Keratinocyte (primary cell): ENCODE results near the gene CHERP. TPM values are rescaled to one million over a fixed set of nuclear protein-coding genes. Genes with fewer than 3 reads are reported as not detected.
"Not testable (repeated sequence)": the region's sequence is repeated elsewhere in the genome, so short reads cannot be mapped to it uniquely, and the experiment has no call there.

ENCODE experiments used
- DNase-seq: peaks from one replicate; pipeline ENCODE4 v3.0.0-alpha.2; 2011; ENCODE audit warnings: low read depth, missing footprints, low spot score
- FAIRE-seq: peaks from 2 replicates; lab custom pipeline; 2011; peaks lifted over from hg19 to GRCh38; lab: Jason Lieb, UNC
- H2AFZ ChIP-seq: 2 replicates; pipeline ENCODE4 v1.6.0; 2012; ENCODE audit warnings: low read length, control low read depth, inconsistent platforms; ENCODE audit not compliant: control insufficient read depth
- H3K27ac ChIP-seq: 2 replicates; pipeline ENCODE4 v1.5.1; 2011; ENCODE audit warnings: low read length; ENCODE audit not compliant: control insufficient read depth, insufficient read depth
- H3K27me3 ChIP-seq: 3 replicates; pipeline ENCODE4 v1.6.0; 2011; ENCODE audit warnings: low read length; ENCODE audit not compliant: control insufficient read depth, insufficient read depth; ENCODE audit errors: extremely low read depth
- H3K36me3 ChIP-seq, 2 experiments: 2 replicates in 1 of 2; 3 replicates in 1 of 2; pipeline ENCODE4 v1.5.1; 2011; ENCODE audit warnings: low read length in 2 of 2, mild to moderate bottlenecking in 1 of 2; ENCODE audit not compliant: control insufficient read depth in 2 of 2, insufficient read depth in 2 of 2; ENCODE audit errors: extremely low read depth in 1 of 2
- H3K4me1 ChIP-seq: 3 replicates; pipeline ENCODE4 v1.5.1; 2011; ENCODE audit warnings: low read length; ENCODE audit not compliant: control insufficient read depth, insufficient read depth; ENCODE audit errors: extremely low read depth
- H3K4me2 ChIP-seq: 3 replicates; pipeline ENCODE4 v1.6.0; 2011; ENCODE audit warnings: low read depth, low read length; ENCODE audit not compliant: control insufficient read depth, insufficient read depth; ENCODE audit errors: extremely low read depth
- H3K4me3 ChIP-seq, 3 experiments: fragments of 200-600 bp in 1 of 3; sonication (generic) in 1 of 3; 2 replicates in 2 of 3; 3 replicates in 1 of 3; pipeline ENCODE4 v1.5.1; 2011 to 2016; ENCODE audit warnings: low read length in 3 of 3, mild to moderate bottlenecking in 3 of 3, control low read depth in 2 of 3, inconsistent platforms in 1 of 3, low read depth in 1 of 3, mixed read lengths in 1 of 3, mixed run types in 1 of 3, moderate library complexity in 1 of 3; ENCODE audit not compliant: control insufficient read depth in 2 of 3, insufficient read depth in 2 of 3; ENCODE audit errors: extremely low read depth in 1 of 3
- H3K79me2 ChIP-seq: 2 replicates; pipeline ENCODE4 v1.6.0; 2012; ENCODE audit warnings: low read length; ENCODE audit not compliant: control insufficient read depth, insufficient read depth
- H3K9ac ChIP-seq: 3 replicates; pipeline ENCODE4 v1.6.0; 2011; ENCODE audit warnings: low read length; ENCODE audit not compliant: control insufficient read depth, insufficient read depth; ENCODE audit errors: extremely low read depth
- H3K9me1 ChIP-seq: 3 replicates; pipeline ENCODE4 v1.6.0; 2011; ENCODE audit warnings: low read length; ENCODE audit not compliant: control insufficient read depth, insufficient read depth; ENCODE audit errors: extremely low read depth
- H3K9me3 ChIP-seq: 2 replicates; pipeline ENCODE4 v1.5.1; 2012; ENCODE audit warnings: low read depth, low read length; ENCODE audit not compliant: control insufficient read depth
- H4K20me1 ChIP-seq: 3 replicates; pipeline ENCODE4 v1.6.0; 2011; ENCODE audit warnings: low read length; ENCODE audit not compliant: control insufficient read depth, insufficient read depth; ENCODE audit errors: extremely low read depth
- CTCF ChIP-seq, 3 experiments: IDR thresholded peaks in 1 of 3; conservative IDR thresholded peaks in 1 of 3; optimal IDR thresholded peaks in 1 of 3; 2 replicates in 2 of 3; 3 replicates in 1 of 3; pipeline versions ENCODE3 to v1.5.1; 2011; ENCODE audit warnings: low read length in 3 of 3, mild to moderate bottlenecking in 3 of 3, moderate library complexity in 2 of 3, control low read depth in 1 of 3, inconsistent platforms in 1 of 3; ENCODE audit not compliant: insufficient read depth in 2 of 3; ENCODE audit errors: extremely low read depth in 1 of 3
- EZH2 ChIP-seq: IDR thresholded peaks from one replicate; pipeline ENCODE4 v1.6.1; 2012; ENCODE audit warnings: inconsistent platforms, mild to moderate bottlenecking, low read length, moderate library complexity
- dilution Hi-C: fragments of 300-500 bp; cut with MboI; formaldehyde crosslinking; loops from one replicate; pipeline ENCODE4 v1.7.0; 2020; ENCODE audit warnings: low sequenced_read_pairs; ENCODE audit not compliant: extremely low pct_ligation_motif_present
- polyA plus RNA-seq, 5 experiments: library from polyadenylated mRNA; depleted of rRNA in 3 of 5; stranded (reverse) in 3 of 5; stranded (forward) in 1 of 5; unstranded in 1 of 5; fragments of >200 nt; gene quantifications; 1 replicate in 1 of 5; 2 replicates in 3 of 5; 3 replicates in 1 of 5; pipeline versions ENCODE4 v1.2.1 to v1.2.3, GENCODE V29; 2011 to 2012; ENCODE audit warnings: missing spikeins in 2 of 5, low read depth in 1 of 5, low replicate concordance in 1 of 5

Gene CHERP
- polyA plus RNA-seq, 1 donor (not counting 4 experiments of a cell fraction or from before 2014, with no cell fraction given) = 3.6 TPM

GRCh38 chr19:16496613-16496983 lies 45.6 kb downstream of the CHERP start:
- Histone ChIP-seq H3K9me1 (no peaks in the 10 kb centered on the region), H3K4me1 (peaks cover 5% of the 10 kb centered on the region), H3K9me3 (no peaks in the 10 kb centered on the region), H2AFZ (peak overlapping the region; percentile 97), H3K27me3 (no peaks in the 10 kb centered on the region), H3K36me3 (peaks cover 0 to 4% of the 10 kb centered on the region in 2 experiments), H4K20me1 (no peaks in the 10 kb centered on the region), H3K4me3 (peak overlapping the region; percentile 68 to 92 (median 84)), H3K4me2 (peak overlapping the region; percentile 87), H3K27ac (peak overlapping the region; percentile 66), H3K9ac (peak overlapping the region; percentile 67), H3K79me2 (peaks cover 13% of the 10 kb centered on the region)
- DNase-seq (no peak), FAIRE-seq (no peak)
- dilution Hi-C loops = no loop called here
- TF ChIP-seq CTCF (optimal IDR thresholded peaks at IDR 0.05 in 1 of 3, IDR thresholded peaks at IDR 0.05 in 1 of 3, conservative IDR thresholded peaks at IDR 0.05 in 1 of 3; ENCODE audit: extremely low read depth in 1 of 3, insufficient read depth in 2 of 3, low read length in 3 of 3) = no peak
- no peak for TF ChIP-seq EZH2

- Histone ChIP-seq H3K9ac (peak within 1 kb of the TSS; percentile 67), H3K27ac (peak within 1 kb of the TSS; percentile 66), H3K79me2 (peaks cover 13% of the 10 kb centered on the region), H3K4me1 (peaks cover 5% of the 10 kb centered on the region), H3K27me3 (no peaks in the 10 kb centered on the region), H3K9me1 (no peaks in the 10 kb centered on the region), H4K20me1 (no peaks in the 10 kb centered on the region), H3K36me3 (peaks cover 0 to 4% of the 10 kb centered on the region in 2 experiments), H3K9me3 (no peaks in the 10 kb centered on the region), H3K4me3 (peak within 1 kb of the TSS; percentile 68 to 92 (median 84)), H3K4me2 (peak within 1 kb of the TSS; percentile 87), H2AFZ (peak within 1 kb of the TSS; percentile 97)
- peak; percentile 84 for DNase-seq
- dilution Hi-C loops = no loop called here
- peak; percentile 49 for FAIRE-seq
- TF ChIP-seq CTCF (optimal IDR thresholded peaks at IDR 0.05 in 1 of 3, IDR thresholded peaks at IDR 0.05 in 1 of 3, conservative IDR thresholded peaks at IDR 0.05 in 1 of 3; ENCODE audit: extremely low read depth in 1 of 3, insufficient read depth in 2 of 3, low read length in 3 of 3) (peak in 1 of 3 experiments; percentile 22), EZH2 (no peak)
These were observed 46.1 kb downstream of the CHERP start, which contains the start of the genes C19orf44 and CALR3 for GRCh38 chr19:16495982-16496612. Gene C19orf44 (plus strand): TSS chr19:16496394. CDS start chr19:16500793, 4,399 bp downstream. Gene CALR3 (minus strand): TSS chr19:16496167. CDS start chr19:16496129, 38 bp downstream.

GRCh38 chr19:16486476-16486875 lies 55.8 kb downstream of the CHERP start:
- H3K27me3 ChIP-seq, FAIRE-seq, H3K9ac ChIP-seq, H3K4me3 ChIP-seq, H3K27ac ChIP-seq, dilution Hi-C loops, H3K36me3 ChIP-seq, H3K9me3 ChIP-seq, H3K4me1 ChIP-seq, H3K79me2 ChIP-seq, DNase-seq, H3K4me2 ChIP-seq, H4K20me1 ChIP-seq, H2AFZ ChIP-seq, H3K9me1 ChIP-seq: not testable (repeated sequence)
